Epithelial cell of proximal tubule (primary cell): ENCODE results near the gene RBFOX2. TPM values are rescaled to one million over a fixed set of nuclear protein-coding genes. Genes with fewer than 3 reads are reported as not detected.

ENCODE experiments used
- DNase-seq: peaks from one replicate; pipeline ENCODE4 v3.0.0-alpha.2; 2011; ENCODE audit warnings: low read depth
- H3K4me3 ChIP-seq: 2 replicates; pipeline ENCODE4 v1.5.1; 2011; ENCODE audit warnings: low read depth, mild to moderate bottlenecking, low read length
- total RNA-seq: library from RNA; depleted of rRNA; stranded (reverse); fragments of >200 nt; gene quantifications from 2 replicates; pipeline ENCODE4 v1.2.3, GENCODE V29; 2015
- TF ChIP-seq, protein P1 (sequence below): conservative IDR thresholded peaks from 2 replicates; pipeline ENCODE4 v1.5.1; 2012; ENCODE audit warnings: low read depth, mild to moderate bottlenecking, low read length

RBFOX2 gene
- total RNA-seq, 1 donor from 2014 or later = 67.0 TPM

DNA sequence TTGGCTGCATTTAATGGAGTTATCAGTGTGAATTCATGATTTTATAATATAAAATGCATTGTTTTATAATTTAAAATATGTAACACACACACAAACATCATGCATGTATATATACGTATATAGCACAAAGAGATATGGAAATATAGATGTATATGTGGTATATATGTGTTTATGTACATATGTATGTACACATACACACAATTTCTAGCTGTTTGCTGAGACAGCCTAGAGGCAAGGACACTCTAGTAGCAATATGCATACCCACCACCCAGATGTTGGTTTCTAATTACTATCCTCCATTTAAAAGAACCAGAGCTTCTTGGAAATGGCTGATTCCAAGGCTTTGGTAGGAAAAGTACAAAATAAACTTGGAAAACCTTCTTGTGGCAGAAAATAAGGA, 50.4 kb downstream of the RBFOX2 start:
- no peak for DNase-seq
- no peak overlapping the region for H3K4me3 ChIP-seq
- TF ChIP-seq, protein P1, sequence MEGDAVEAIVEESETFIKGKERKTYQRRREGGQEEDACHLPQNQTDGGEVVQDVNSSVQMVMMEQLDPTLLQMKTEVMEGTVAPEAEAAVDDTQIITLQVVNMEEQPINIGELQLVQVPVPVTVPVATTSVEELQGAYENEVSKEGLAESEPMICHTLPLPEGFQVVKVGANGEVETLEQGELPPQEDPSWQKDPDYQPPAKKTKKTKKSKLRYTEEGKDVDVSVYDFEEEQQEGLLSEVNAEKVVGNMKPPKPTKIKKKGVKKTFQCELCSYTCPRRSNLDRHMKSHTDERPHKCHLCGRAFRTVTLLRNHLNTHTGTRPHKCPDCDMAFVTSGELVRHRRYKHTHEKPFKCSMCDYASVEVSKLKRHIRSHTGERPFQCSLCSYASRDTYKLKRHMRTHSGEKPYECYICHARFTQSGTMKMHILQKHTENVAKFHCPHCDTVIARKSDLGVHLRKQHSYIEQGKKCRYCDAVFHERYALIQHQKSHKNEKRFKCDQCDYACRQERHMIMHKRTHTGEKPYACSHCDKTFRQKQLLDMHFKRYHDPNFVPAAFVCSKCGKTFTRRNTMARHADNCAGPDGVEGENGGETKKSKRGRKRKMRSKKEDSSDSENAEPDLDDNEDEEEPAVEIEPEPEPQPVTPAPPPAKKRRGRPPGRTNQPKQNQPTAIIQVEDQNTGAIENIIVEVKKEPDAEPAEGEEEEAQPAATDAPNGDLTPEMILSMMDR = no peak

DNA sequence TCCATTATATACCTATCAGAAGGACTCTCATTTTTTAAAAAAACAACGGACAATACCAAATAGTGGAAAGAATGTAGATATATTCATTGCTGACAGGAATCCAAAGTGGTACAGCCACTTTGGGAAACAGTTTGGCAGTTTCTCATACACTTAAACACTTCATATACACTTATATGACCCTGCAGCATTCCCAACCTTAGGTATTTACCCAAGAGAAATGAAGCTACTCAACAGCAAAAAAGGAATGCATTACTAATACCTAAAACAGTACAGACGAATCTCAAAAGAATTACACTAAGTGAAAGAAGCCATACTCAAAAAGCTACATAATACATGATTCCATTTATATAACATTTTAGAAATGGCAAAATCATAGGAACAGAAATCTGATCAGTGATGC, 51.5 kb downstream of the RBFOX2 start:
- H3K4me3 ChIP-seq = no peak overlapping the region
- TF ChIP-seq, protein P1 = no peak
- no peak for DNase-seq

DNA sequence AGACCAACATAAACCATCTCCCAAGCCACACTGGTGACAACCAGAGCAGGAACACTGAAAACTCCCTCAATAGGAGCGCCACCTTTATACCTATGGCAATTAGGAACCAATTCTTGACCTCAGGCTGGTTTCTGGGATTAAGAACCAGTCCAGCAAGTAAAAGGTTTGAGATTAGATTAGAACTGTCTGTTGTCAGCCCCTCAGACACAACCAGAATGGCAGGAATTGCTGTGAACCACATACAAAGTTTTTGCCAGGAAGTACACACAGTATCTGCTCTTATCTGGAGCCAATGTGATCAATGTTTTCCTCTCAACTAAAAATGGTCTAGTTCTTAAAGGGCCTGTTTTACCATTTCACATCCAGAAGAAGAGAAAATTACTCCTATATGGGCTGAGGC, 55.2 kb downstream of the RBFOX2 start:
- DNase-seq = no peak
- no peak overlapping the region for H3K4me3 ChIP-seq
- TF ChIP-seq, protein P1 = no peak

DNA sequence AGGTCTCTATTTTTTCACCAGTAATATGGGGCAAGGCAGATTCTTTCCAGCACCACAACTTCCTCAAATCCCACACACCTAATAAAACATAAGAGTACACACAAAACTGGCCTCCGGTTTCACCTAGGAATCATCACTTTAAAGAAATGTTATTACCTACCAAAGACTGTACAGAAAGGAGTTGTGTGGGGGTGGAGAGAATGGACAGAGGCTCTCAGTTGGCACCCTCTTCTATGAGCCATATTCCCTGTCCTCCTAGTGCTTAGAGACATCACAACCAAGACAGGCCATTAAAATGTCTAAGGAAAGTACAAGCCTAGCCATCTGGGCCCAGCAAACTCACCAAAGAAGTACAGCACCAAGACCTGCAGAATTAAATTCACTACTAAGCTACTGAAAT, 56.1 kb downstream of the RBFOX2 start:
- no peak overlapping the region for H3K4me3 ChIP-seq
- DNase-seq = no peak
- TF ChIP-seq, protein P1 = no peak

DNA sequence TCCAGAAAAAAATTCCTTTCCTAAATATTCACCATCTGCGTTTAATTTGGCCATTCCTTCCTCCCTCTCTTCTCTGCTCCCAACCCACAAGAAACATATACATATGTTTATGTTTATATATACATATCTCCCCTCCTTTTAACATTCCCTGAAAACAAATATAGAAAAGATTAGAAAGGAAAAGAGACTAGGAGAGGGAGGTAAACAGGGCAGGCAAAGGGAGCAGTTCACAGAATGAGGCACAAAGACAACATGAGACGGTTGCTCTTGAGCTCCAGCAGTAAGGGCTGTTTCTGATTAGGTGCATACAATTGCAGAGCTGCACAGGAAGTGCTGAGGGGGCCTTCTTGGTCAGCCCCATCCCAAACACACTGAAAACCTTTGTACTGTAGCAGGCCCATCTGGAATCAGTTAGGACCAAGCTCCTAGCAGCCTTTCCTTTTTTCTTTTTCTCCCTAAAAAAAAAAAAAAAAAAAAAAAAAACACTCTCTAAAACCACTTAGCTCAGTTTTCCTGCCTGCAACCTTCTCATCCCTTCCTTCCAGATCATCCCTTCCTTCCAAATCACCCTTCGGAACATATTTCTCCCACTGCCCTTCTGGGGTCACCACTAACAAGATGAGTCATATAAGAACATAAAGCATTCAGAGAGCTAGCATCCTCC, 57.0 kb downstream of the RBFOX2 start:
- no peak for DNase-seq
- TF ChIP-seq, protein P1 = no peak
- H3K4me3 ChIP-seq = no peak overlapping the region

DNA sequence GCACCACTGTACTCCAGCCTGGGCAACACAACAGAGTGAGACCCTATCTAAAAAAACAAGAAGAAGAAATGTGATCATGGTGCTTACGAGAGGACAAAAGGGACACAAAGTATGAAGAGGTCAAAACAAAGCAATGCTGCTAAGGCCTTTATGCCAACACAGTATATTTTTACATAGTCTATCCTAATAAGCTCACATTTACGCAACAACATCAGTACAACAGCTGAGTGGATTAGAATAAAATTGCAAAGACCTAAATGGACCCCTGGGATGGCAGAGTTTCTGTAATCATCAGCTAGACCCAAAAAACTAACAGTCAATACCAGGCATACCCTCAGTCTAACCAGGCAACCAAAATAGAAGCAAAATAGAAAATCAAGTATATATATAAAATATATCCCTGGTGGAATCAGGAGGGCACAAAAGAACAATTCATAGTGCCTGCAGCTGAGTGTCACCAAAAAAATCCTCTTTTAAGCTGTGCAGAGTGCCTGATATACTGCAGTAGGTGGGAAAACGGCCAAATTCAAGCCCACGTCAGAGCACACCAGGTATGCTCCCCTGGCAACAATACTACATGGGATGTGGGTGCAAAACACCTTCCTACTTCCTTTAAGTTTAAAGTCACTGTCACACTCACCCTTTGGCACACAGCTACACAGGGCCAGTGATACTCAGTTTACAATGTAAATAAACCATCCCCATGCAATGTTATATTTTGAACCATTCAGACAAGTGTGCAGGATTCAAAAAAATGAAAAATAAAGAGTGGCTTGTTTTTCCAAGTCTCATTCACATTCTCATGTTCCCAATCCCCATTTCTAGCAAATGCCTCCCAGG, 57.8 kb downstream of the RBFOX2 start:
- H3K4me3 ChIP-seq = no peak overlapping the region
- DNase-seq = no peak
- TF ChIP-seq, protein P1 = no peak
